NB4 (cell line): ENCODE results near the gene METRNL.

Experiments used
- MAX ChIP-seq: IDR thresholded peaks from 2 replicates; pipeline ENCODE4 v1.6.1; 2011; ENCODE audit warnings: low read depth, low read length
- POLR2A ChIP-seq: IDR thresholded peaks from 2 replicates; pipeline ENCODE4 v1.6.1; 2011; ENCODE audit warnings: mild to moderate bottlenecking; ENCODE audit not compliant: insufficient read length; ENCODE audit errors: extremely low read depth
- TF ChIP-seq, protein P1 (sequence below): IDR thresholded peaks from one replicate; pipeline ENCODE4 v1.5.1; 2012; ENCODE audit warnings: low read depth, low read length

GRCh38 chr17:83121921-83122820, 42.8 kb downstream of the METRNL start:
- TF ChIP-seq, protein P1, sequence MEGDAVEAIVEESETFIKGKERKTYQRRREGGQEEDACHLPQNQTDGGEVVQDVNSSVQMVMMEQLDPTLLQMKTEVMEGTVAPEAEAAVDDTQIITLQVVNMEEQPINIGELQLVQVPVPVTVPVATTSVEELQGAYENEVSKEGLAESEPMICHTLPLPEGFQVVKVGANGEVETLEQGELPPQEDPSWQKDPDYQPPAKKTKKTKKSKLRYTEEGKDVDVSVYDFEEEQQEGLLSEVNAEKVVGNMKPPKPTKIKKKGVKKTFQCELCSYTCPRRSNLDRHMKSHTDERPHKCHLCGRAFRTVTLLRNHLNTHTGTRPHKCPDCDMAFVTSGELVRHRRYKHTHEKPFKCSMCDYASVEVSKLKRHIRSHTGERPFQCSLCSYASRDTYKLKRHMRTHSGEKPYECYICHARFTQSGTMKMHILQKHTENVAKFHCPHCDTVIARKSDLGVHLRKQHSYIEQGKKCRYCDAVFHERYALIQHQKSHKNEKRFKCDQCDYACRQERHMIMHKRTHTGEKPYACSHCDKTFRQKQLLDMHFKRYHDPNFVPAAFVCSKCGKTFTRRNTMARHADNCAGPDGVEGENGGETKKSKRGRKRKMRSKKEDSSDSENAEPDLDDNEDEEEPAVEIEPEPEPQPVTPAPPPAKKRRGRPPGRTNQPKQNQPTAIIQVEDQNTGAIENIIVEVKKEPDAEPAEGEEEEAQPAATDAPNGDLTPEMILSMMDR, result no peak
- TF ChIP-seq MAX (no peak), POLR2A (no peak)
